Activated CD8-positive, alpha-beta memory T cell treated with anti-CD3 and anti-CD28 coated beads, Interleukin-2, amount 10 ng/mL, durations not matched to agents 7 days and 5 days (primary cell): Measurements from ENCODE around the gene ERICH3. TPM values are rescaled to one million over a fixed set of nuclear protein-coding genes. Genes with fewer than 3 reads are reported as not detected.
A peak's percentile ranks its signal among the peaks of the same experiment; 100 is the strongest.

Experiments
- ATAC-seq: fragments of 150-1000 bp; cut with Tn5 transposase; one replicate; pipeline ENCODE4 v1.10.0; 2021; ENCODE audit warnings: moderate library complexity
- CTCF ChIA-PET: fragments of 350-600 bp; sonication (Branson Sonifier 250); formaldehyde crosslinking; loops from one replicate; lab custom pipeline; 2021; ENCODE audit warnings: antibody characterized with exemption; lab: Charles Lee
- DNase-seq: peaks from one replicate; pipeline ENCODE4 v3.0.0-alpha.2; 2020
- H3K27ac Mint-ChIP-seq: one replicate; pipeline ENCODE4 v1.8.0; 2021; ENCODE audit warnings: mild to moderate bottlenecking, mixed read lengths
- H3K27me3 Mint-ChIP-seq: one replicate; pipeline ENCODE4 v1.8.0; 2021; ENCODE audit warnings: mixed read lengths
- H3K36me3 Mint-ChIP-seq: one replicate; pipeline ENCODE4 v1.8.0; 2021; ENCODE audit warnings: mild to moderate bottlenecking, mixed read lengths
- H3K4me1 Mint-ChIP-seq: one replicate; pipeline ENCODE4 v1.8.0; 2021; ENCODE audit warnings: mixed read lengths
- H3K4me3 Mint-ChIP-seq: one replicate; pipeline ENCODE4 v1.8.0; 2021; ENCODE audit warnings: mild to moderate bottlenecking, moderate library complexity, mixed read lengths
- H3K9me3 Mint-ChIP-seq: one replicate; pipeline ENCODE4 v1.8.0; 2022; ENCODE audit warnings: low read depth, mixed read lengths
- total RNA-seq, 2 experiments: library from RNA; stranded (reverse); gene quantifications; one replicate each; pipeline ENCODE4 v1.2.3, GENCODE V29; 2021

ERICH3 gene
- total RNA-seq, 2 experiments from 2014 or later = 0.05 to 0.23 TPM

DNA sequence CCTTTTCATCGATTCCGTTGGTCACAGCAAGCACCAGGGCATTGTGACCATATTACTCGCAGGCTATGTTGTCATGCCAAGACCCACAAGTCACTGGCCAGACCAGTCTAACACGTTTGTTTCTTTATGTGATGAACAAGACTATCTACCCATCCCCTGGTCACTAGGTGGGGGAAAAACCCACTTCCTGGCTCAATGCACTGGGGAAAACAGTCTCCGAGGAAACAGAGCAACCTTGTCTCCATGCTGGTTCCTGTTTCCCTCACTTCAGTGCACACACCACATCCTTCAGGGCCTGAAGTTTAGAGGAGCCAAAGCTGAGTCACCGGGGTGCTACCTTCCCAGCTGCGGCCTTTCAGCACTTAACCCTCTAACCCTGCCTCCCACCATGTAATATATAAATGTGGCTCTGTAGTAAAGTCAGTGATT lies 20.9 kb downstream of the ERICH3 start:
- Mint-ChIP-seq H3K4me1 (peaks cover 1% of the 10 kb centered on the region), H3K36me3 (no peaks in the 10 kb centered on the region), H3K4me3 (no peak overlapping the region), H3K27me3 (no peaks in the 10 kb centered on the region), H3K9me3 (no peaks in the 10 kb centered on the region), H3K27ac (no peak overlapping the region)
- peak; percentile 23 for ATAC-seq
- DNase-seq = no peak
- CTCF ChIA-PET = interaction anchor here (1.0 to 1.2 kb wide), 2 partner anchors 18 to 37 kb away, joined by 3 to 4 read pairs; no protein-coding TSS in a partner anchor

DNA sequence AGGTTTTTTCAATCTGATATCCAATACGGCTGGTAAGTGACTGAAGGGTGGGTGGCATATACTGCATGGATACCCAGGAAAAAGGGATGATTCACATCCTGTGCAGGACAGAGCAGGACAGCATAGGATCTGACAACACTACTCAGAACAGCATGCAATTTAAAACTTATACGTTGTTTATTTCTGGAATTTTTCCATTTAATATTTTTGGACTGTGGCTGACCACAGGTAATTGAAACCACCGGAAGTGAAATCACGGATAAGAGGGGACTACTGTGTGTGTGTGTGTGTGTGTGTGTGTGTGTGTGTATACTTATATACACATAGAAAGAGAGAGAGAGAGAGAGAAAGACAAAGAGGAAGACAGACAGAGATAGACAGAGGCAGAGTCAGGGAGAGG lies 23.0 kb downstream of the ERICH3 start:
- Mint-ChIP-seq H3K36me3 (no peaks in the 10 kb centered on the region), H3K4me1 (peaks cover 1% of the 10 kb centered on the region), H3K27ac (no peak overlapping the region), H3K4me3 (no peak overlapping the region), H3K27me3 (no peaks in the 10 kb centered on the region), H3K9me3 (no peaks in the 10 kb centered on the region)
- no peak for ATAC-seq
- DNase-seq = no peak
- CTCF ChIA-PET = no interaction called here

DNA sequence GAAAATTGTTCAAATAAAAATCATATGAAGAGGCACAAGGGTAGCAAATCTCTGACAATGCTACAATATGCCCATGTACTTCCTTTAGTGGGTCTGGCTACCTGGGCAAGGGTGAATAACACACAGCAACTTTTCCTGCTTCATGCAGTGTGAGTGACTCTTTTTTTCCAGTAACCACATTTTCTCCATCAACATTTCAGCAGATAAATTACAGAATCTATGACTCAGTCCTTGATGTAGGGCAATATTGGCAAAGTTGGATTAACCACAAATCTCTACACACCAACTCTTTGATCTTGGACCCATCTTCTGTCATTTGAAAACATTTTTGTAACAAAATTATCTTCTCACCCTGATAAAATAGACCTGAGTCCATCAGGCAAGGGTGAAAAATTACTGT lies 31.7 kb downstream of the ERICH3 start:
- Mint-ChIP-seq H3K4me3 (no peak overlapping the region), H3K9me3 (no peaks in the 10 kb centered on the region), H3K4me1 (no peaks in the 10 kb centered on the region), H3K27me3 (peaks cover 13% of the 10 kb centered on the region), H3K36me3 (no peaks in the 10 kb centered on the region), H3K27ac (no peak overlapping the region)
- CTCF ChIA-PET = no interaction called here
- ATAC-seq (no peak), DNase-seq (no peak)

DNA sequence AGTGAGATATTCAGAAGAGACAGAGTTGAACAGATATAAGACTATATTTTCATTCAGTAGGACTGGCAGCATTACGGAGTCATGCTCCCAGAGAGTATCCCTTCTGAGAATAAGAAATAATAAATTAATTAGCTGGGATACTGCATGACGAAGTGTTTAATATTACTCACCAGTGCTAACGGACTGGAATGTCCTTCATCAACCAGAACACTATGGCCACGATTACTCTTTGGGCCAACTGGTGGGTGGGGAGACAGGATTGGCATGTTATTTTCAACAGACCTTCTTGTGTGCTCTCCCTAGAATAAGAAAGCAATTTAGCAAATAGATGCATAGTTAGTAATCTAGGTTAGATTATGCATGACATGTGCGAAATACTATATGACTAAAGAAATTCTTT lies 32.4 kb downstream of the ERICH3 start:
- Mint-ChIP-seq H3K36me3 (no peaks in the 10 kb centered on the region), H3K27ac (no peak overlapping the region), H3K4me3 (no peak overlapping the region), H3K4me1 (no peaks in the 10 kb centered on the region), H3K9me3 (no peaks in the 10 kb centered on the region), H3K27me3 (peaks cover 13% of the 10 kb centered on the region)
- DNase-seq (no peak), ATAC-seq (no peak)
- CTCF ChIA-PET = no interaction called here

DNA sequence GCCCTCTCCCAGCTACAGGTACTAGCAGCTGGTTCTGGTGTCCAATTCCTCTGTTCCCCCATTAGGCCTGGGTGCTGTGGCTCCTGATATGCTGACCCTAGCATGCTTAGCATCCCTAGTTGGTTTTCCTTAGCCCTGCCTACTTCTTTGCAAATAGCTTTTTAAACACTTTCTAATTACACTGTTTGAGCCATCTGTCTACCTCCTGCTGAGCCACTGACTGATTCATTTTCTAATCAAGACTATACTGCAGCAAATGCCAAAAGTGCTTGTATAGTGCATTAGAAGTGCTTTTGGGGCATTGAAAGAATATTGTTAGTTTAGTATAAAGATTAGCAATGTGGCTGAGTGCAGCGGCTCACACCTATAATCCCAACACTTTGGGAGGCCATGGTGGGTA lies 36.3 kb downstream of the ERICH3 start:
- Mint-ChIP-seq H3K4me1 (no peaks in the 10 kb centered on the region), H3K27ac (no peak overlapping the region), H3K4me3 (no peak overlapping the region), H3K36me3 (no peaks in the 10 kb centered on the region), H3K9me3 (no peaks in the 10 kb centered on the region), H3K27me3 (peaks cover 9% of the 10 kb centered on the region)
- ATAC-seq (no peak), DNase-seq (no peak)
- CTCF ChIA-PET = no interaction called here

DNA sequence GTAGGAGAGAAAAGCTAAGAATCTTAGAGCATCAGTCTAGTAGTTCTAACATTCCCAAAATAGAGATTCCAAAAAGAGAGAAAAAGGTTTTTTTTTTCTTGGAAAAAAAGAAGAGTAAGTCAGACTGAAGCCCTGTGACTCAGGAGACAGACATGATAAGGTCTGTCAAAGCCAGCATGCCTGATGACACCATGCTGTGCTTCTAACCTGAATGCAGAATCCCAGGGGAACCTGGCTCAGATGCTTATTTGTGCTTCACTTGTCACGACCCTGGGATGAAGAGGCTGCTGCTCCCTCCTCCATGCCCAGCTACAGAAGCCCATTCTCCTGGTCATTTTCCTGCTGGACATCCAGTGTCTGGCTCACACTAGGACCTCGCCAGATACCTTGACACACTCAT lies 44.3 kb downstream of the ERICH3 start:
- Mint-ChIP-seq H3K4me3 (no peak overlapping the region), H3K36me3 (no peaks in the 10 kb centered on the region), H3K4me1 (no peaks in the 10 kb centered on the region), H3K27me3 (peaks cover 6% of the 10 kb centered on the region), H3K9me3 (no peaks in the 10 kb centered on the region), H3K27ac (no peak overlapping the region)
- CTCF ChIA-PET = no interaction called here
- DNase-seq = no peak
- no peak for ATAC-seq

DNA sequence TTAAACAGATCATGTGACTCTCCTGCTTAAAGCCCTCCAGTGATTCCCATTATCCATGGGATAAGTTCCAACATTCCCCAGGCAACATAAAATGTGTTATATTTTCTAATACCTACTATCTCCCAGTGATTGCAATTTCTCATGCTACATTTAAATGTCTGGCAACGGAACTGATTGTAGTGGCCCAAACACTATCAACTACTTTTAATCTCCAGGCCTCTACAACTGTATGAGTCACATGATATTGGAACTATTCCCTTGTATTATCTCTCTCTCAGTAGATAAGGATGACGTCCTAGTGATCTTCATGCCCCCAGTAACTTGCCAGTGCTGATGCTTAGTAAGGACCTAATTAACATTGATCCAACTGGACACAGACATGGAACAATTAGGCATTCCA lies 49.9 kb downstream of the ERICH3 start:
- Mint-ChIP-seq H3K9me3 (no peaks in the 10 kb centered on the region), H3K4me1 (no peaks in the 10 kb centered on the region), H3K27ac (no peak overlapping the region), H3K4me3 (no peak overlapping the region), H3K36me3 (no peaks in the 10 kb centered on the region), H3K27me3 (peaks cover 9% of the 10 kb centered on the region)
- ATAC-seq (no peak), DNase-seq (no peak)
- CTCF ChIA-PET = no interaction called here

DNA sequence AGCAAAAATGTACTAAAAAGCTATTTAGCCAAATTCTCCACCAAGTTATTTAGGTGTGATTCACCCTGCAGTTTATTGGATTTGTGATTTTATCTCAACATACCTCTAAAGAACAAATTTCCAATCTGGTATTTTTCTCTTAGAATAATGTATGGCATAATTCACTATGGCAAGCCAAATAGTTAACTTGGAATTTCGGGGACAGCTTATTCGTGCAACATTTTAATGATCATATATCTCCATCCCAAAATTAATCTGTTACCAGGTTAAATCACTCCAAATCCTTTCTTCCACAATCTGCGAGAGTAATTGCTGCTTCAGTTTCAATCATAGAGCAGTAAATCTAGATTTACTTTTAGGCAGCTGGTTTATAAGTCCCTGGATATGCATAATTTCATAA lies 53.4 kb downstream of the ERICH3 start:
- no peaks in the 10 kb centered on the region for H3K36me3 Mint-ChIP-seq

DNA sequence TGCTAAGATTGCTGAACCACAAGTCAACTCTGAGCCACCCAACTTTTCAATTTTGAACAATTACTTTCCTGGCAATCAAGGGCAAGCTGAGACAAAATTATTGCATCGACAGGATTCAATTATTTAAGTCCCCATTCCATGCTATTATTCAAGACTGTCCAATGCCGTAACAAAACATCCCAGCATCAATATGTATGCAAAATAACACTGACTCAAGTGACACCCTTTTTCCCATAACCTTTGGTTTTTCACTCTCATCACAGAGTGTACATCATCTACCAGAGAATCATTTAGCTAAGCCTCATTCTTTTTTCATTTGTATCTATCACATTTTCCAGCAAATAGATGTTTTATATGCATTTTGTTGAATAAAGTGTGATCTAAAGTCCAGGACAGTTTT lies 54.6 kb downstream of the ERICH3 start:
- no peaks in the 10 kb centered on the region for H3K36me3 Mint-ChIP-seq
- no peak for ATAC-seq
- CTCF ChIA-PET = no interaction called here
- H3K27me3 Mint-ChIP-seq = peaks cover 13% of the 10 kb centered on the region
- H3K4me1 Mint-ChIP-seq = no peaks in the 10 kb centered on the region
- H3K9me3 Mint-ChIP-seq = no peaks in the 10 kb centered on the region
- no peak for DNase-seq
- H3K4me3 Mint-ChIP-seq = no peak overlapping the region
- H3K27ac Mint-ChIP-seq = no peak overlapping the region

More for the DNA sequence above, 53.4 kb downstream of the ERICH3 start:
- no peak overlapping the region for H3K4me3 Mint-ChIP-seq
- CTCF ChIA-PET = no interaction called here
- H3K27ac Mint-ChIP-seq = no peak overlapping the region
- DNase-seq (no peak), ATAC-seq (no peak)
- H3K9me3 Mint-ChIP-seq = no peaks in the 10 kb centered on the region
- H3K4me1 Mint-ChIP-seq = no peaks in the 10 kb centered on the region
- peaks cover 13% of the 10 kb centered on the region for H3K27me3 Mint-ChIP-seq

DNA sequence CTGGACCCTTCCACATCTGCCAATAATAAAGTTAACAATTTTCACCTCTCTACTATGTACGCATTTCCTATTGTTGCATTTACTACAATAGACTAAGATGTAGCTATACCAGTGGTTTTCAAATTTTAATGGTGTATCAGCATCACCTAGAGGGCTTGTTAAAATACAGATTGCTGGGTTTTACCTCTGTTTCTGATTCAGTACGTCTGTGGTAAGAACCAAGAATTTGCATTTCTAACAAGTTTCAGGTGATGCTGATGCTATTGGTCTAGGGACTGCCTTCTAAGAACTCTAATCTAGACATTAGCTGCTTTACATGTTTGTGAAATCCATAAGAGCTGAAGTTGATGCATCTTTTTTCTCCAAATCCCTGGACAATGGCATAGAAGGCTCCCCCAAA lies 59.7 kb downstream of the ERICH3 start:
- CTCF ChIA-PET = interaction anchor here (0.7 kb wide), 1 partner anchor 521 kb away, joined by 4 read pairs; no protein-coding TSS in a partner anchor
- peaks cover 4% of the 10 kb centered on the region for H3K27me3 Mint-ChIP-seq
- ATAC-seq (no peak), DNase-seq (no peak)
- H3K36me3 Mint-ChIP-seq = no peaks in the 10 kb centered on the region
- no peak overlapping the region for H3K4me3 Mint-ChIP-seq
- H3K4me1 Mint-ChIP-seq = no peaks in the 10 kb centered on the region
- no peak overlapping the region for H3K27ac Mint-ChIP-seq
- H3K9me3 Mint-ChIP-seq = no peaks in the 10 kb centered on the region

DNA sequence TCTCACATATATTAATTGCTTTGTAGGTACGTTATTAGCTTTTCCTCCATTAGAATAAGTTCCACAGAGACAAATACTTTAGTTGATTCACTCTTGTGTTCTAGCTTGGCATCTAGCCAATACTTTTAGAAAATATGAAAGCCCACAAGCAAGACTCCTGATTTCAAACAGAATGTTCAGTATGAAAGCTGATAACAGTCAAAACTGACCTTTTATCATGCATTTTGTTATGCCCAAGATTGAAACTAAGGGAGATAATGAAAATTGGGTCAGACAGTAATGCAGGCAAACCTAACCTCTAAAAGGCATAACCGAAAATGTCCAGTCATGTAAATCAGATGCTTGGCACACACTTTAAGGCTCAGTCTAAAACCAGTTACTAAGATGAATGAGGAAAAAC lies 61.7 kb downstream of the ERICH3 start:
- Mint-ChIP-seq H3K27me3 (peaks cover 4% of the 10 kb centered on the region), H3K36me3 (no peaks in the 10 kb centered on the region), H3K9me3 (no peaks in the 10 kb centered on the region), H3K27ac (no peak overlapping the region), H3K4me1 (no peaks in the 10 kb centered on the region), H3K4me3 (no peak overlapping the region)
- ATAC-seq (no peak), DNase-seq (no peak)
- CTCF ChIA-PET = no interaction called here

DNA sequence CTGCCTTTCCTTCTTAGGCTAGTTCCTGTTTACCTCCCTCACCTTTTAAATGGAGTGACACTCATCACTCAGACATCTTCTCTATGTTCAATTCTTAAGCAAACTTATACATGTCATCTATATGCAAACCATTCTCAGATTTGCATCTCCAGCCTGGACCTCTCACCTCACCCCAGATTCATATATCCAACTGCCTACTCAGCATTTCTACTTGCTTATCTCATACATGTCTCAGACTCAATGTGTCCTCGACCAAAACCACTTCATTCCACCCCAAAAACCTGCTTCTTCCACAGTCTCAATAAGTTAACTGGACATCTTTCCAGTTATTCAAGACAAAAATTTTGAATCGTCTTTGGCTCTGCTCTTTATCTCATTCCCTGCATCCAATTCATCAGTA lies 62.6 kb downstream of the ERICH3 start:
- H3K36me3 Mint-ChIP-seq = no peaks in the 10 kb centered on the region
- no peaks in the 10 kb centered on the region for H3K9me3 Mint-ChIP-seq
- no peaks in the 10 kb centered on the region for H3K4me1 Mint-ChIP-seq
- DNase-seq (no peak), ATAC-seq (no peak)
- H3K4me3 Mint-ChIP-seq = no peak overlapping the region
- no peak overlapping the region for H3K27ac Mint-ChIP-seq
- CTCF ChIA-PET = no interaction called here
- H3K27me3 Mint-ChIP-seq = peaks cover 4% of the 10 kb centered on the region

DNA sequence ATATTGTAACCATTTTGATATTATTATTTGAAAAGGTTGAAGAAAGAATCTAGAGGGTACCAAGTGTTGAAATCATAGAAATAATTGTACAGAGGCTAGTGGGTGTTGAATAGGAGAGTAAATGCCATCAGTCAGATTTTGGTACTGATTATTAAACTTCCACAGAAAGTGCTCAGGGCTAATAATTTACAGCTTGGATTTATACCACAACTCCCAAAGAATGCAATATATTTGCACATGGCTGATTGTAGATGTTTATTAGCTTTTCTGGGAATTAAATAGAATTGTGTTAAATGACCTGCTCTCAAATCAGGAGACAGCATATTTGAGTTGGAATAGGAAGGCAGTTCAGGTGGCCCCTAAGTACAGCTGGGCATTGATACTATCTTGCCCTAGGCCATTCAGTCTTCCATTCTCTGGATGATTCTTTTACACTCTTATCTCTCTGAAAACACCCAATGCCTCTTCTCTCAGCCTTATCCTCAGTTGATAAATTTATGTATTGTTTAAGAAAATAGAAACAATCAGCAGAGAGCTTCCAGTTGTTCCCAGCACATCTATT lies 63.7 kb downstream of the ERICH3 start:
- Mint-ChIP-seq H3K27me3 (peaks cover 4% of the 10 kb centered on the region), H3K4me1 (no peaks in the 10 kb centered on the region), H3K4me3 (no peak overlapping the region), H3K36me3 (no peaks in the 10 kb centered on the region), H3K9me3 (no peaks in the 10 kb centered on the region), H3K27ac (no peak overlapping the region)
- ATAC-seq (no peak), DNase-seq (no peak)
- CTCF ChIA-PET = no interaction called here

DNA sequence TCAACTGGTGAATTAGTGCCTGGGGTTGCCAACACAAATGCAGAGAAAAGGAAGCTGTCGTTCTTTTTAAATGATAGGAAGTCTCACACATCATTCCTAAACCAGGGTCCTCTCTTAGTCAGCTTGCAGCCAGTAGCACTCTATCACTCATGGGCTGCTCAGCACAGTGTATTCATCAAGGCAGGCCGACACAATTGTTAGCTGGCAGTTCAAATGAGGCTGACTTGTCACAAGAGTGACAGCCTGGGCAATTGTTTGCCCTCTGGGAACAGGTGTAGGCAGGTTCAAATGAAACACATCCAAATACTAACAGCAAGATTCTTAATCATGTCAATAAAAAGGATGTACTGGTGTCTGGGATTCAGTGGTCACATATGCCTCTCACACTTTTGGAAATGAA lies 76.9 kb downstream of the ERICH3 start:
- Mint-ChIP-seq H3K27me3 (peaks cover 25% of the 10 kb centered on the region), H3K4me3 (no peak overlapping the region), H3K4me1 (no peaks in the 10 kb centered on the region), H3K9me3 (no peaks in the 10 kb centered on the region), H3K36me3 (no peaks in the 10 kb centered on the region), H3K27ac (no peak overlapping the region)
- DNase-seq (no peak), ATAC-seq (no peak)
- CTCF ChIA-PET = no interaction called here
